ENCODE results near the gene SUSD5.

- TF ChIP-seq TAF1 (IDR thresholded peaks at IDR 0.05; ENCODE audit: borderline replicate concordance, insufficient read depth, low read length), result no peak
- TF ChIP-seq POLR2AphosphoS5 (IDR thresholded peaks at IDR 0.05; ENCODE audit: low read depth, low read length), result no peak
- no peak for TF ChIP-seq REST (IDR thresholded peaks at IDR 0.05; ENCODE audit: insufficient read depth in 1 of 2, low read depth in 2 of 2, low read length in 2 of 2)
Observed at GRCh38 chr3:33187368-33187634, 31.3 kb downstream of the SUSD5 start.
